Measurements from ENCODE around the gene LRP10. TPM values are rescaled to one million over a fixed set of nuclear protein-coding genes. Genes with fewer than 3 reads are reported as not detected.

Gene LRP10
- total RNA-seq (2012; rRNA removed): 19.4 and 25.1 TPM in 2 replicates
- 118 and 121 TPM in 2 replicates for polyA plus RNA-seq (2012; rRNA removed)
- polyA plus RNA-seq (2012; cell fraction: cytosol; rRNA removed): 86.3 and 158 TPM in 2 replicates
- polyA plus RNA-seq (2012; cell fraction: nucleus; rRNA removed; ENCODE audit: low replicate concordance): 38.3 and 104 TPM in 2 replicates
- percentile 78 among the genes with signal in this experiment for Bru-seq, nascent RNA
- percentile 96 among the genes with signal in this experiment for BruChase-seq, experiment 1, labeled RNA remaining after a 6-hour chase
- percentile 89 among the genes with signal in this experiment for BruChase-seq, experiment 2, labeled RNA remaining after a 2-hour chase
- long read RNA-seq, full-length matches to known transcripts: 93 of 235 reads
- long read RNA-seq, partial matches to known transcripts: 125 of 235 reads
- long read RNA-seq, other reads (novel, unspliced or antisense): 17 of 235 reads

- peak; percentile 75 for DNase-seq
- ChIA-PET CTCF (interaction anchor here (0.6 to 1.9 kb wide), 9 partner anchors 10 to 107 kb away, joined by 3 to 10 read pairs (median 3); partner anchors contain the start of gene REM2), POLR2A (ENCODE audit: unreplicated experiment) (interaction anchor here (0.6 kb wide), 1 partner anchor 493 kb away, joined by 4 read pairs; no protein-coding TSS in a partner anchor)
- H3K4ac ChIP-seq (ENCODE audit: low read depth, low read length): peak within 1 kb of the TSS; percentile 75
- no peaks in the 10 kb centered on the region for H3K9me3 ChIP-seq (ENCODE audit: control insufficient read depth, insufficient read depth, low read length)
- 0 out of 2 replicates have a peak, but pooled peaks cover 3% of the 10 kb centered on the region for H3K9me1 ChIP-seq (ENCODE audit: insufficient read depth, low read length)
- H2AK5ac ChIP-seq (ENCODE audit: low read depth, low read length): peak within 1 kb of the TSS; percentile 38
- peak within 1 kb of the TSS; percentile 95 for H2BK5ac ChIP-seq (ENCODE audit: low read depth, low read length, poor library complexity, severe bottlenecking)
- peak within 1 kb of the TSS; percentile 37 to 89 for H4K8ac ChIP-seq (ENCODE audit: low read depth in 2 of 2, low read length in 2 of 2)
- no peaks in the 10 kb centered on the region for H3K27me3 ChIP-seq (ENCODE audit: control insufficient read depth, insufficient read depth, low read length)
- peak within 1 kb of the TSS; percentile 92 for H2AFZ ChIP-seq (replicated peaks; ENCODE audit: low read length, poor library complexity)
- peak; percentile 91 for ATAC-seq (ENCODE audit: low read depth)
- H3K27ac ChIP-seq (ENCODE audit: insufficient read depth, low read length): peak within 1 kb of the TSS; percentile 84
- H3K9ac ChIP-seq (ENCODE audit: low read depth, low read length): peak within 1 kb of the TSS; percentile 92
- peak within 1 kb of the TSS; percentile 89 for H3K23ac ChIP-seq (ENCODE audit: low read depth, low read length)
- dilution Hi-C loops (cut with HindIII; ENCODE audit: low sequenced_read_pairs, unreplicated experiment) (no loop called here), intact Hi-C loops (cut with micrococcal nuclease) (loop anchor here (1.0 to 5.0 kb wide), 4 partner anchors 15 to 111 kb away; partner anchors contain the start of gene AJUBA), in situ Hi-C loops (cut with MboI; ENCODE audit: low sequenced_read_pairs) (loop anchor here (25.0 kb wide), 1 partner anchor 484 kb away; no protein-coding TSS in a partner anchor)
- H4K20me1 ChIP-seq (ENCODE audit: insufficient read depth, low read length): peaks cover 9% of the 10 kb centered on the region
- peaks cover 20 to 32% of the 10 kb centered on the region in 2 experiments; a peak in 3 of 4 replicates for H3K79me1 ChIP-seq (ENCODE audit: low read depth in 1 of 2, low read length in 2 of 2)
- TF ChIP-seq CHD1 (IDR thresholded peaks at IDR 0.05; ENCODE audit: low read depth, low read length) (no peak), MXI1 (IDR thresholded peaks at IDR 0.05; ENCODE audit: borderline replicate concordance, low read depth, low read length) (peak; percentile 28; the same call in 1 of the 2 replicates), POLR2A (IDR thresholded peaks at IDR 0.05; ENCODE audit: low read depth, low read length) (peak; percentile 62), CTCF (conservative IDR thresholded peaks at IDR 0.05; ENCODE audit: low read depth, low read length) (0 out of 2 replicates have a peak, but pooled peaks have one; percentile 2)
- H2AK9ac ChIP-seq (replicated peaks; ENCODE audit: low read depth, low read length, poor library complexity): peak within 1 kb of the TSS; percentile 97
- H3K36me3 ChIP-seq (ENCODE audit: control insufficient read depth, insufficient read depth, low read length): peaks cover 24% of the 10 kb centered on the region
- BruUV-seq (replicated peaks): TSS peak; percentile 75
- H2BK15ac ChIP-seq (ENCODE audit: low read depth, low read length): peak within 1 kb of the TSS; percentile 61; the same call in 2 of the 3 replicates
- peak within 1 kb of the TSS; percentile 84 for H3K56ac ChIP-seq (ENCODE audit: extremely low read depth, insufficient read depth, low read length)
- H3K14ac ChIP-seq (replicated peaks; ENCODE audit: low read depth, low read length): peak within 1 kb of the TSS; percentile 88
- peak within 1 kb of the TSS; percentile 70 for H4K5ac ChIP-seq (ENCODE audit: low read depth, low read length)
- peaks cover 3% of the 10 kb centered on the region; the same call in 1 of the 2 replicates for H3K4me1 ChIP-seq (ENCODE audit: control insufficient read depth, insufficient read depth, low read length)
- H3K4me3 ChIP-seq (ENCODE audit: insufficient read depth, low read depth, low read length): peak within 1 kb of the TSS; percentile 79
- peak within 1 kb of the TSS; percentile 68; the same call in 1 of the 2 replicates for H2BK20ac ChIP-seq (ENCODE audit: low read depth, low read length)
- peak within 1 kb of the TSS; percentile 93 for H4K91ac ChIP-seq (ENCODE audit: insufficient read depth, low read depth, low read length)
- WGBS, 2 experiments (ENCODE audit: extremely low coverage in 2 of 2, insufficient read length in 1 of 2): 0% methylated on average over 31 of the region's 50 CpGs; no CpG with 5 or more reads in 1 of the 2 experiments
- H2BK120ac ChIP-seq (ENCODE audit: low read depth, low read length): peak within 1 kb of the TSS; percentile 73
- peak within 1 kb of the TSS; percentile 91 for H3K18ac ChIP-seq (ENCODE audit: low read depth, low read length)
- H3K4me2 ChIP-seq (ENCODE audit: low read depth, low read length): peak within 1 kb of the TSS; percentile 98
Observed at GRCh38 chr14:22871224-22872032, at the start of gene LRP10. LRP10 (plus strand) TSS chr14:22871740; CDS start chr14:22872304, 564 bp downstream.
